ENCODE measurements around the gene ARPC5L.

ARPC5L gene

GRCh38 chr9:124849801-124850200, 12.1 kb upstream of the ARPC5L start:
- Histone ChIP-seq H3K9me2 (replicated peaks; ENCODE audit: insufficient read depth, low read length) (no peaks in the 10 kb centered on the region), H3K36me3 (ENCODE audit: low read length) (no peaks in the 10 kb centered on the region), H3K27ac (ENCODE audit: low read depth, low read length) (no peak overlapping the region), H2AFZ (ENCODE audit: low read depth, low read length, severe bottlenecking) (no peak overlapping the region), H4K20me1 (ENCODE audit: low read depth, low read length) (no peaks in the 10 kb centered on the region), H3K79me2 (ENCODE audit: insufficient read depth, low read length) (no peaks in the 10 kb centered on the region), H3K4me3 (ENCODE audit: insufficient read depth, low read length, poor library complexity, severe bottlenecking) (no peak overlapping the region), H3K9me3 (ENCODE audit: insufficient read depth, low read length) (no peaks in the 10 kb centered on the region), H3F3A (ENCODE audit: insufficient read depth) (peaks cover 5% of the 10 kb centered on the region), H3K27me3 (ENCODE audit: low read length) (no peaks in the 10 kb centered on the region), H3K4me2 (ENCODE audit: low read depth, low read length, poor library complexity, severe bottlenecking) (no peak overlapping the region), H3K9ac (ENCODE audit: low read length) (no peak overlapping the region)
- no peak for TF ChIP-seq CTCF (IDR thresholded peaks at IDR 0.05; ENCODE audit: insufficient read depth, low read length, poor library complexity, severe bottlenecking)
- no peak for TF ChIP-seq EZH2phosphoT487 (conservative IDR thresholded peaks at IDR 0.05; ENCODE audit: low read length)

- no peak for TF ChIP-seq EZH2phosphoT487 (conservative IDR thresholded peaks at IDR 0.05; ENCODE audit: low read length)
- TF ChIP-seq CTCF (IDR thresholded peaks at IDR 0.05; ENCODE audit: insufficient read depth, low read length, poor library complexity, severe bottlenecking), result no peak
- Histone ChIP-seq H2AFZ (ENCODE audit: low read depth, low read length, severe bottlenecking) (peak overlapping the region; percentile 28), H3K4me3 (ENCODE audit: insufficient read depth, low read length, poor library complexity, severe bottlenecking) (no peak overlapping the region)
These were observed 9.7 kb upstream of the ARPC5L start for GRCh38 chr9:124852121-124852828.

GRCh38 chr9:124852829-124853531, 8.9 kb upstream of the ARPC5L start, which contains the start of gene WDR38:
Gene WDR38, plus strand, starts transcription at chr9:124853460. Its CDS starts 72 bp downstream, at chr9:124853532.
- Histone ChIP-seq H3K9ac (ENCODE audit: low read length) (peak within 1 kb of the TSS; percentile 37), H3K36me3 (ENCODE audit: low read length) (no peaks in the 10 kb centered on the region), H3F3A (ENCODE audit: insufficient read depth) (peaks cover 25% of the 10 kb centered on the region), H3K27ac (ENCODE audit: low read depth, low read length) (no peak within 1 kb of the TSS), H3K27me3 (ENCODE audit: low read length) (no peaks in the 10 kb centered on the region), H3K9me2 (replicated peaks; ENCODE audit: insufficient read depth, low read length) (no peaks in the 10 kb centered on the region), H4K20me1 (ENCODE audit: low read depth, low read length) (no peaks in the 10 kb centered on the region), H3K79me2 (ENCODE audit: insufficient read depth, low read length) (no peaks in the 10 kb centered on the region), H3K9me3 (ENCODE audit: insufficient read depth, low read length) (no peaks in the 10 kb centered on the region), H3K4me3 (ENCODE audit: insufficient read depth, low read length, poor library complexity, severe bottlenecking) (peak within 1 kb of the TSS; percentile 20), H3K4me2 (ENCODE audit: low read depth, low read length, poor library complexity, severe bottlenecking) (peak within 1 kb of the TSS; percentile 41), H2AFZ (ENCODE audit: low read depth, low read length, severe bottlenecking) (peak within 1 kb of the TSS; percentile 28)
- TF ChIP-seq CTCF (IDR thresholded peaks at IDR 0.05; ENCODE audit: insufficient read depth, low read length, poor library complexity, severe bottlenecking) (peak; percentile 95), EZH2phosphoT487 (conservative IDR thresholded peaks at IDR 0.05; ENCODE audit: low read length) (no peak)

More at GRCh38 chr9:124852121-124852828, 9.7 kb upstream of the ARPC5L start:
- Histone ChIP-seq H3K27me3 (ENCODE audit: low read length) (no peaks in the 10 kb centered on the region), H3K36me3 (ENCODE audit: low read length) (no peaks in the 10 kb centered on the region), H3K27ac (ENCODE audit: low read depth, low read length) (no peak overlapping the region), H3K79me2 (ENCODE audit: insufficient read depth, low read length) (no peaks in the 10 kb centered on the region), H4K20me1 (ENCODE audit: low read depth, low read length) (no peaks in the 10 kb centered on the region), H3K9ac (ENCODE audit: low read length) (peak overlapping the region; percentile 37), H3K4me2 (ENCODE audit: low read depth, low read length, poor library complexity, severe bottlenecking) (peak overlapping the region; percentile 41), H3F3A (ENCODE audit: insufficient read depth) (peaks cover 25% of the 10 kb centered on the region), H3K9me2 (replicated peaks; ENCODE audit: insufficient read depth, low read length) (no peaks in the 10 kb centered on the region), H3K9me3 (ENCODE audit: insufficient read depth, low read length) (no peaks in the 10 kb centered on the region)

All from SU-DHL-6 (cell line).